Type B pancreatic cell (in vitro differentiated cells): ENCODE results near the gene IL34. TPM values are rescaled to one million over a fixed set of nuclear protein-coding genes. Genes with fewer than 3 reads are reported as not detected.
A peak's percentile ranks its signal among the peaks of the same experiment; 100 is the strongest.

Source experiments
- DNase-seq: peaks from one replicate; pipeline ENCODE4 v3.0.0; 2021; ENCODE audit warnings: mixed read lengths; ENCODE audit not compliant: unreplicated experiment; ENCODE audit errors: extremely low spot score
- H3K27ac Mint-ChIP-seq: 2 replicates; pipeline ENCODE4 v1.8.0; 2021; ENCODE audit warnings: mild to moderate bottlenecking, mixed read lengths
- H3K27me3 Mint-ChIP-seq: 2 replicates; pipeline ENCODE4 v1.8.0; 2021; ENCODE audit warnings: mixed read lengths
- H3K36me3 Mint-ChIP-seq: 2 replicates; pipeline ENCODE4 v1.8.0; 2021; ENCODE audit warnings: mixed read lengths
- H3K4me1 Mint-ChIP-seq: one replicate; pipeline ENCODE4 v1.8.0; 2021; ENCODE audit warnings: mixed read lengths; ENCODE audit not compliant: unreplicated experiment
- H3K4me3 Mint-ChIP-seq: 2 replicates; pipeline ENCODE4 v1.8.0; 2021; ENCODE audit warnings: mild to moderate bottlenecking, mixed read lengths
- H3K9me3 Mint-ChIP-seq: 2 replicates; pipeline ENCODE4 v1.8.0; 2021; ENCODE audit warnings: mixed read lengths
- CTCF ChIP-seq: fragments of 200-600 bp; sonication (generic); conservative IDR thresholded peaks from 2 replicates; pipeline ENCODE4 v1.5.0; 2021; ENCODE audit warnings: antibody characterized with exemption, mild to moderate bottlenecking
- total RNA-seq: library from RNA; stranded (reverse); gene quantifications from 2 replicates; pipeline ENCODE4 v1.2.1, GENCODE V29; 2021; ENCODE audit warnings: low replicate concordance

Gene IL34
- total RNA-seq, 1 donor from 2014 or later = not detected

- DNase-seq = no peak
- Mint-ChIP-seq H3K36me3 (no peaks in the 10 kb centered on the region), H3K9me3 (no peaks in the 10 kb centered on the region), H3K4me3 (no peak overlapping the region), H3K4me1 (peaks cover 26% of the 10 kb centered on the region), H3K27me3 (no peaks in the 10 kb centered on the region), H3K27ac (peak overlapping the region; percentile 98)
- TF ChIP-seq CTCF = no peak
Observed at GRCh38 chr16:70697594-70698170, 51.3 kb downstream of the IL34 start.

GRCh38 chr16:70698901-70699300 lies 52.5 kb downstream of the IL34 start:
- DNase-seq = no peak
- Mint-ChIP-seq H3K27ac (peak overlapping the region; percentile 69), H3K36me3 (no peaks in the 10 kb centered on the region), H3K27me3 (no peaks in the 10 kb centered on the region), H3K4me3 (no peak overlapping the region), H3K9me3 (no peaks in the 10 kb centered on the region), H3K4me1 (peaks cover 27% of the 10 kb centered on the region)
- TF ChIP-seq CTCF = no peak

GRCh38 chr16:70699696-70700095 lies 53.3 kb downstream of the IL34 start:
- Mint-ChIP-seq H3K27ac (peak overlapping the region; percentile 69), H3K27me3 (no peaks in the 10 kb centered on the region), H3K4me3 (no peak overlapping the region), H3K4me1 (peaks cover 23% of the 10 kb centered on the region), H3K9me3 (no peaks in the 10 kb centered on the region), H3K36me3 (no peaks in the 10 kb centered on the region)
- no peak for DNase-seq
- TF ChIP-seq CTCF = no peak

GRCh38 chr16:70700101-70701020 lies 54.0 kb downstream of the IL34 start:
- Mint-ChIP-seq H3K36me3 (no peaks in the 10 kb centered on the region), H3K27me3 (no peaks in the 10 kb centered on the region), H3K27ac (peak overlapping the region; percentile 85), H3K9me3 (no peaks in the 10 kb centered on the region), H3K4me3 (no peak overlapping the region), H3K4me1 (peaks cover 20% of the 10 kb centered on the region)
- DNase-seq = no peak
- TF ChIP-seq CTCF = no peak

GRCh38 chr16:70701036-70701435 lies 54.7 kb downstream of the IL34 start:
- peaks cover 15% of the 10 kb centered on the region for H3K4me1 Mint-ChIP-seq
- no peak for TF ChIP-seq CTCF
- no peak overlapping the region for H3K4me3 Mint-ChIP-seq
- no peak for DNase-seq
- peak overlapping the region; percentile 85 for H3K27ac Mint-ChIP-seq
- H3K36me3 Mint-ChIP-seq = no peaks in the 10 kb centered on the region
- no peaks in the 10 kb centered on the region for H3K9me3 Mint-ChIP-seq
- no peaks in the 10 kb centered on the region for H3K27me3 Mint-ChIP-seq
